NK-92 treated with Interleukin-12 subunit alpha and Interleukin-12 subunit beta, amount 100 ng/mL, for 24 hours (cell line): Measurements from ENCODE around the gene FAM221B.

ENCODE experiments used
- DNase-seq: peaks from one replicate; lab custom pipeline; 2025; lab: John Stamatoyannopoulos, UW

The FAM221B gene

DNA sequence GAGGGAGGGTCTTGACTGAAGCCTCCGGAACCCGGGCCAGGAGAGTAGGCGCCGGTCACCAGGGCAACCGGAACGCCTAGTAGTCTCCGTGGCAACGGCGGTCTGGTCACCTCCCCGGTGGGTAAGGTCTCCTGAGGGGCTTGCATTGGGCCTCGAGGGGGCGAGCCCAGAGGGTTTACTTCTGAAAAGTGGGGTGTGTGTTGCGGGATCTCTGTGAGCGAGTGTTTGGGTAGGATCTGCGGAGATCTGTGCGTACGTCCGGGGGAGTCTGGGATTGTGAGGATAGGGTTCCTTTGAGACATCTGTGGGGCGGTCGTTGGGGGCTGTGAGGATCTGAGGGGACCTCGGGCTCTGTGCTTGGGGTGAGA is at the start of gene FAM221B:
TSS of gene FAM221B (minus strand) at position 17 of the 368 bp plus-strand sequence. CDS start 2,571 bp downstream, outside the sequence.
- no peak for DNase-seq

DNA sequence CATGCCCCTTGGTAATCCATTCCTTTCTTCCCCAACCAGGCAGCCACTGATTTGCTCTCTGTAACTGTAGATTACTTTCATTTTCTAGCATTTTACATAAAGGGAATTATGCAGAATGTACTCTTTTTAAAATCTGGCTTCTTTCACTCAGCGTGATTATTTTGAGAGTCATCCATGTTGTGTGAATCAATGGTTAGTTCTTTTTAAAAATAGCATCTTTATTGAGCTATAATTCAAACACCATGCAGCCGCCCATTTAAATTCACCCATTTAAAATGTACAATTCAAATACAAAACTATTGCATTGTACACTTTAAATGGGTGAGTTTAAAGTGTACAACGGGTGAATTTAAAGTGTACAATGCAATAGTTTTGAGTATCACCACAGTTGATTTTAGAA is 44.0 kb upstream of the FAM221B start:
- no peak for DNase-seq

DNA sequence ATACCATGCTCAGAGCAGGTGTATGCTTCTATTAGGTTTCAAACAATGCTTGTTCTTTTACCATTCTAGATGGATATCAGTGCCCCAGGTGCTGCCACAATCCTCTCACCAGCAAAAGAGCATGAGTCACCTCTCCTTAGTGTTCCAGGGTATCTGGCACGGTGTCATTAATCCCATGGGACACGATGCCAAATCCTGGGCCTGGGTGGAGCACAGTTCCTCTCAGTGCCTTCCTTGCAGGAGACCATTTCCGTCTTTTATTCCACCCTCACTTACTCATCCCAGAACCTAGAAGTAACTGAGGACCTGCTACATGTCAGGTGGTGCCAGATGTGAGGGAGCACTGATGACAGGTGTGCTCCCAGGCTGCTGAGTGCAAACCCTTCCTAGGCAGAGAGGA is 43.0 kb upstream of the FAM221B start:
- no peak for DNase-seq

- no peak for DNase-seq
Measured at GRCh38 chr9:35870351-35870923, 41.9 kb upstream of the FAM221B start, which contains the start of gene OR13J1. OR13J1 (minus strand) TSS chr9:35870401; CDS start chr9:35870401, 0 bp downstream.

- DNase-seq: no peak
Measured at GRCh38 chr9:35869621-35870216, 41.2 kb upstream of the FAM221B start.

DNA sequence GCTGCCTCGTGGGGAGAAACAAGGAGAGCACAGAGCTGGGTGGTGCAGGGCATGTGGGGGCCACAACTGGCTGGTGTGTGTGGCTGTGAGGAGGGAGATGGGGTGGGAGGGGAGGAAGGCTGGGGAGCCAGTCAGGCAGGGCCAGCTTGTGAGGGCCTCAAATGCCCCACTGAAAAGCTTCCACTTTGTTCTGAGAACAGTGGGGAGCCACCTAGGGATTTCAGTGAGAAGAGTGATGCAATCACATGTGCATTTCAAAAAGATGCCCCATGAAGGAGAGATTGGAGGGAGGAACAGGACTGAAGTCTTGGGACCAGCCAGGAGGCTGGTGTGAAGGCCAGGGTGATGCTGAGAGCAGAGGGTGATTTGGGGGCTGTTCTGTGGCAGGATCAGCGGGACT is 40.4 kb upstream of the FAM221B start:
- DNase-seq: no peak

DNA sequence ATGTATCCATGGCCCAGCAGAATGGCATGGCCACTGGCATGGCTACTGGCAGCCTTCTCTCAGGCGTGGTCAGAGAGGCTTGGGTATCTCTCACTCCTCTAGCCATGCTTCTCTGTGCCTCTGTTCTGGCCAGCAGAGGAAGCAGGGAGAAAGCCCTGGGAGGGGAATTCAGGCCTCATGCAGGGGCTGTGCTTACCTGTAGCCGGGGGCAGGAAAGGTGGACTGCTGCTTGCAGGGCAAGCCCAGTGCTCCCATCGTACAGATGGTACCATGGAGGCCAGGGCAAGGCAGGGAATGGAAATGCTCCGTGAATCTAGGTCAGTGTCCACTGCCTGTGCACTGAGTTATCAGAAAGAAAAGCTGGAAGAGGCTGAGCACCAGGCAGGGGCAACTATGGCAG is 39.0 kb upstream of the FAM221B start:
- DNase-seq: no peak

GRCh38 chr9:35864695-35865255 is 36.2 kb upstream of the FAM221B start:
- no peak for DNase-seq

DNA sequence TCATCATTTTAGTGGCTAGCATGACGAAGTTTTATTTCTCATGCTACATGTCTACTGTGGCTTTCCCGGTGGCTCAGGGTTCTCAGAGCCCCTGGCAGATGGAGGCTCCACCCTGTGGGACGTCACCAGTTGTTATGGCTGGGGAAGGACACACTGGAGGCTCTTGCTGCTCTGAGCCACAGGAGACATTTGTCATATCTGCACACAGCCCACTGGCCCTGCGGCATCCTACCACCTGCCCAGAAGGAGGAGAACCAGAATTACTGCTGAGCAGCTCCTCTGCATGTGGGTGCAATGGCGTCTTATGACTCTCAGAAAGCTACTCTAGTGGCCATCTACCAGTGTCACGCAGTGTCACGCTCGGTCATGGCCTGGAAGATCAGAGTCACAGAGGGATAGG is 35.1 kb upstream of the FAM221B start:
- no peak for DNase-seq

GRCh38 chr9:35862328-35862727 is 33.8 kb upstream of the FAM221B start:
- no peak for DNase-seq

DNA sequence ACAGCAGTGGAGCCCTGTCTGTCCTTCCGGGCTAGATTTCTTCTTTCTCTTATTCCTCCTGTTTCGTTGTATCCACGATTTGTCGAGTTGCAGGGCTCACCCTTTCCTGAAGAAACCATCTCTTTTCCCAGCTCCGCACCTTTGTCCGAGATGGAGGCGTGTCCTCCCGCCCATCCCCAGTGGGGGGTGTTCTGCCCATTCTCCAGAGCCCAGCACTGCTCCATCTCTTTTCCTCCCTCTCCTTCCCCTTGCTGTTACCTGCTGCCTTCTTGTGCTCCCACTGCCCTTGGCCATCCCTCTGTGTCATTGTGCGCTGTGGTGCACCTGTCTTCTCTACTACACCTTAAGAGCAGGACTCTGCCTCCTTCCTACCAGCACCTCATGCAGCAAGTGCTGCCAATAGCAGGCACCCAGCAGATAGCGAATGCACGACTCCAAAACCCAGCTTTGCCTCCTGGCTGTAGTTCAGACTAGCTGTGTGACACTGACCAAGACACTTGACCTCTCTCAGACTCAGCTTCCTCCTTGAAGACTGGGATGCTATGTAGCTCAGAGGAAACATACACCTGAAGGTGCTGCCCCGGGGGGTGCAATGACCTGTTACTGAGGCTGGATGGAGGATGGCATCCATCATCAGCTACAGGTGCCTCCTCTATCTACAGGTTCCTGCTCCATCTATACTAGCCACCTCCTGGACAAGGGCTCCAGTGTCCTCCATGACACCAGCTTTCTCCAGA is 32.8 kb upstream of the FAM221B start:
- no peak for DNase-seq

DNA sequence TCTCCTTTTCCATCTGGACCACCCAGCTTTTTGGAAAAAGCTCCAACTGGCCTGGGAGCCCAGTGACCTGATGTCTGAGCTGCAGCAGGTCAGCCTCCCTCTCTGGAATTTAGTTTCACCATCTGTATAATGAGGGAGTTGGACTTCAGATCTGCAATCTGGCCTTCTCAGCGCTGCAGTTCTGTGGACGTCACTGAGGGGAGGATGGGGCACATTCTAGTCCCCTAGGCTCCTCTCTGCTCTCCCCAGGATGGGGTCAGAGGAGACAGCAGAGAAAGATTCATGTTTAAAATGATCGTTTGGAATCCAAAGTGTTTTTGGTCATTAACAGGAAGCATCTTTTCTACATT is 31.4 kb upstream of the FAM221B start:
- no peak for DNase-seq

DNA sequence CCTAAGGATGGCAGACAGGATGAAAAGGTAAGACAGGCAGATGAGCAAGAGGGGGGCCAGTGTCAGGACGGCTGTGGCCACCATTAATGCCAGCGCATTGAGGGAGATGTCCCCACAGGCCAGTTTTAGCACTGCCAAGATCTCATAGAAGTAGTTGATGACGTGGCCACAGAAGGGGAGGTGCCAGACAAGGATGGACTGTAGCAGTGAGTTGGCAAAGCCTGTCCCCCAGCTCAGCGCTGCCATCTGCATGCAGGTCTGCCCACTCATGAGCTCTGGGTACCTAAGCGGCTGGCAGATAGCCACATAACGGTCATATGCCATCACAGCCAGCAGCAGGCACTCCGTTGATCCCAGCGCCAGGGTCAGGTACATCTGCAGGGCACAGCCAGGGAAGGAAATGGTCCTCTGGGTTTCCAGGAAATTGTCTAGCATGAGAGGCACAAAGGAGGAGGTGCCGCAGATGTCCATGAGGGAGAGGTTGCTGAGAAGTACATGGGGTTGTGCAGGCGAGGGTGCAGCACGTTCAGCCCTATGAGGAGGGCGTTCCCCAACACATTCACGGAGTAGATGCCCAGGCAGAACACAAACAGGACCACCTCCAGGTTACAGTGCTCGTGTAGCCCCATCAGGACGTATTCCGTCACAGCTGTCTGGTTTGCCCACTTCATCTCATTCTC is 30.9 kb upstream of the FAM221B start:
- DNase-seq: no peak

DNA sequence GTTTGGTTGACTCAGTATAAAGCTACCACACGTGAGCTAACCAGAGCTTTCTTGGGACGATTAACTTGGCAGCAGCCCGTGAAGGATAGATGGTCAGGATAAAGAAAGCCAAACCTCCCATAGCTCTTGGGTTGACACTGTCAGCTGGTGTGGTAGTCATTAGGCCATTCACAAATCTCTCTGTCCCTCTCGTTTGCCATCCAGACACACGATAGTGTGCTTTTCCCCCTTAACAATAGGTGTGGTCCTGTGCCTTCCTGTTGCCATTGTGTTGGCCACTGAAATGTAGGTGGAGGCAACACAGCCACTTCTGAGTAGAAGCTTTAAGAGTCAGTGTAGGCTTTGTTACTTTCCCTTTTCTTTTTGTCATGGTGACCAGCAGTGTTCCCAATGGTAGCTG is 29.9 kb upstream of the FAM221B start:
- no peak for DNase-seq

- no peak for DNase-seq
Measured at GRCh38 chr9:35856882-35857281, 28.4 kb upstream of the FAM221B start.

- DNase-seq: no peak
Measured at GRCh38 chr9:35856206-35856605, 27.7 kb upstream of the FAM221B start.

DNA sequence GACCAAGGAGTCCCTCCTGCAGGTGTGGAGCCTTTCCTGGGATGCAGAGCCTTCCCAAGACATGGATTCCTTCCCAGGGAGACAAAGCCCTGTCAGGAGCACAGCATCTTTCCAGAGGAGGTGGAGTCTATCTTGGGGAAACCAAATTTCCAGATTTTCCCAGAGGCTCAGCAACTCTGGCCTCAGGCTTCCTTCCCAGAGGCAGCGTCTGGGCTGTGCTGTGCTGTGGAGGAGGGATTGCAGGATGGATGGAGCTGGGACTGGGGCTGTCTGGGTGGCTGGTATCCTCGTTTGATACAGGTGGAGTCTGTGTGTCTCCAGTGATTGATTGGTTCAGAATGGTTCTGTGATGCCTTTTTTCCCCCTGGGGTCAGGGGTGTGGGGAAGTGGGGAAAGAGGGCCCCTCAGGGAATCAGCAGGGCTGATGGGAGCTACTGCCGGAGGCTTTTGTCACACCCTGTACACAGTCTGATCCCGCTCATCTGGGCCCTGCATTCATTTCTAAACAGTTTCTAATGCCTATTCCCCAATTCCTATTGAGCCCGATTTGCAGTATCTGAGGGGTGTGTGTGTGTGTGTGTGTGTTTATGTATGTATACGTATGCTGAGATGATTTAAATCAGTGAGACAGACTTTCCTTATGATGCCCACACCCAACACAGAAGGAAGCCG is 25.7 kb upstream of the FAM221B start:
- no peak for DNase-seq

GRCh38 chr9:35852876-35853865 is 24.6 kb upstream of the FAM221B start:
- no peak for DNase-seq

GRCh38 chr9:35852267-35852815 is 23.8 kb upstream of the FAM221B start:
- DNase-seq: no peak

- DNase-seq: no peak
Measured at GRCh38 chr9:35847792-35848572, 19.4 kb upstream of the FAM221B start.
